Natural killer cell (primary cell): Measurements from ENCODE around the gene CISTR. TPM values are rescaled to one million over a fixed set of nuclear protein-coding genes. Genes with fewer than 3 reads are reported as not detected.

Experiments used
- ATAC-seq, 3 donors: fragments of 150-1000 bp in 2 of 3; fragments of 200-7000 bp in 1 of 3; cut with Tn5 transposase; 1 replicate in 1 of 3; 2 replicates in 2 of 3; pipeline ENCODE4 v1.10.0; 2021; ENCODE audit warnings: mild to moderate bottlenecking in 2 of 3, moderate library complexity in 2 of 3
- DNase-seq, 2 donors: peaks; one replicate each; pipeline versions ENCODE4 v3.0.0 to v3.0.0-alpha.2; 2013 to 2021; ENCODE audit warnings: mixed read lengths in 1 of 2
- H3K27ac ChIP-seq: one replicate; pipeline ENCODE4 v1.5.1; 2013; ENCODE audit warnings: mild to moderate bottlenecking, low read length
- H3K27me3 ChIP-seq: one replicate; pipeline ENCODE4 v1.6.1; 2013; ENCODE audit warnings: low read length; ENCODE audit not compliant: control insufficient read depth, insufficient read depth
- H3K36me3 ChIP-seq: one replicate; pipeline ENCODE4 v1.6.1; 2013; ENCODE audit warnings: low read length; ENCODE audit not compliant: control insufficient read depth, insufficient read depth
- H3K4me1 ChIP-seq: one replicate; pipeline ENCODE4 v1.6.1; 2013; ENCODE audit warnings: low read length; ENCODE audit not compliant: control insufficient read depth, insufficient read depth
- H3K4me3 ChIP-seq: one replicate; pipeline ENCODE4 v1.5.1; 2013; ENCODE audit warnings: low read length
- H3K9me3 ChIP-seq: one replicate; pipeline ENCODE4 v1.6.1; 2013; ENCODE audit warnings: low read length; ENCODE audit not compliant: control insufficient read depth, insufficient read depth
- H3K27ac Mint-ChIP-seq, 2 donors: one replicate each; pipeline ENCODE4 v1.8.0; 2022; ENCODE audit warnings: mild to moderate bottlenecking in 2 of 2, mixed read lengths in 2 of 2, moderate library complexity in 1 of 2
- H3K27me3 Mint-ChIP-seq, 2 donors: one replicate each; pipeline ENCODE4 v1.8.0; 2022; ENCODE audit warnings: low read depth in 2 of 2, mixed read lengths in 2 of 2
- H3K36me3 Mint-ChIP-seq: one replicate; pipeline ENCODE4 v1.8.0; 2022; ENCODE audit warnings: mixed read lengths
- H3K4me1 Mint-ChIP-seq, 2 donors: one replicate each; pipeline ENCODE4 v1.8.0; 2022; ENCODE audit warnings: mixed read lengths in 2 of 2
- H3K4me3 Mint-ChIP-seq: one replicate; pipeline ENCODE4 v1.8.0; 2022; ENCODE audit warnings: mild to moderate bottlenecking, moderate library complexity, mixed read lengths
- H3K9me3 Mint-ChIP-seq, 2 donors: one replicate each; pipeline ENCODE4 v1.8.0; 2022; ENCODE audit warnings: mixed read lengths in 2 of 2
- WGBS: methylation state at CpG from one replicate; pipeline ENCODE4 v1.1.7; 2013; ENCODE audit warnings: missing lambda C conversion rate; ENCODE audit not compliant: insufficient coverage; 5-methylcytosine and 5-hydroxymethylcytosine counted together
- intact Hi-C: fragments of 100-400 bp; cut with micrococcal nuclease; formaldehyde crosslinking; loops from one replicate; pipeline ENCODE4 v1.14.2; 2022
- total RNA-seq, 4 donors: library from RNA; stranded (reverse); fragments of 120-200 nt in 1 of 4; gene quantifications; one replicate each; pipeline versions ENCODE4 v1.2.3 to v1.2.4, GENCODE V29; 2013 to 2022
- TF ChIP-seq, protein P1 (sequence below): fragments of 200-600 bp; IDR thresholded peaks from one replicate; pipeline ENCODE4 v1.8.0; 2022; ENCODE audit warnings: antibody characterized with exemption

CISTR gene
- not detected for total RNA-seq
- total RNA-seq (2013), result not detected

- H3K4me3 ChIP-seq, result peak within 1 kb of the TSS; percentile 54
- peaks cover 0 to 5% of the 10 kb centered on the region in 2 donors for H3K27me3 Mint-ChIP-seq
- ATAC-seq (peak; percentile 51 to 62 (median 56)), DNase-seq (peak; percentile 41 to 58)
- peaks cover 42% of the 10 kb centered on the region for H3K4me1 ChIP-seq
- H3K4me1 Mint-ChIP-seq, result peaks cover 16 to 19% of the 10 kb centered on the region in 2 donors
- H3K27me3 ChIP-seq, result peaks cover 16% of the 10 kb centered on the region
- peak within 1 kb of the TSS; percentile 41 for H3K27ac ChIP-seq
- no peak within 1 kb of the TSS for H3K4me3 Mint-ChIP-seq
- H3K36me3 ChIP-seq, result no peaks in the 10 kb centered on the region
- H3K27ac Mint-ChIP-seq, result no peak within 1 kb of the TSS
- 3% methylated on average over 76 of the region's 76 CpGs for WGBS
- no peaks in the 10 kb centered on the region for H3K9me3 ChIP-seq
- H3K9me3 Mint-ChIP-seq, result no peaks in the 10 kb centered on the region
- no peaks in the 10 kb centered on the region for H3K36me3 Mint-ChIP-seq
- intact Hi-C loops, result no loop called here
- TF ChIP-seq, protein P1, sequence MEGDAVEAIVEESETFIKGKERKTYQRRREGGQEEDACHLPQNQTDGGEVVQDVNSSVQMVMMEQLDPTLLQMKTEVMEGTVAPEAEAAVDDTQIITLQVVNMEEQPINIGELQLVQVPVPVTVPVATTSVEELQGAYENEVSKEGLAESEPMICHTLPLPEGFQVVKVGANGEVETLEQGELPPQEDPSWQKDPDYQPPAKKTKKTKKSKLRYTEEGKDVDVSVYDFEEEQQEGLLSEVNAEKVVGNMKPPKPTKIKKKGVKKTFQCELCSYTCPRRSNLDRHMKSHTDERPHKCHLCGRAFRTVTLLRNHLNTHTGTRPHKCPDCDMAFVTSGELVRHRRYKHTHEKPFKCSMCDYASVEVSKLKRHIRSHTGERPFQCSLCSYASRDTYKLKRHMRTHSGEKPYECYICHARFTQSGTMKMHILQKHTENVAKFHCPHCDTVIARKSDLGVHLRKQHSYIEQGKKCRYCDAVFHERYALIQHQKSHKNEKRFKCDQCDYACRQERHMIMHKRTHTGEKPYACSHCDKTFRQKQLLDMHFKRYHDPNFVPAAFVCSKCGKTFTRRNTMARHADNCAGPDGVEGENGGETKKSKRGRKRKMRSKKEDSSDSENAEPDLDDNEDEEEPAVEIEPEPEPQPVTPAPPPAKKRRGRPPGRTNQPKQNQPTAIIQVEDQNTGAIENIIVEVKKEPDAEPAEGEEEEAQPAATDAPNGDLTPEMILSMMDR, result no peak
These were observed at the start of gene CISTR for GRCh38 chr12:53751336-53752191. Gene CISTR (minus strand): TSS chr12:53751979.

- Mint-ChIP-seq H3K27me3 (peaks cover 39 to 55% of the 10 kb centered on the region in 2 donors), H3K9me3 (no peaks in the 10 kb centered on the region), H3K36me3 (no peaks in the 10 kb centered on the region), H3K27ac (no peak overlapping the region), H3K4me3 (no peak overlapping the region), H3K4me1 (no peaks in the 10 kb centered on the region)
- intact Hi-C loops, result loop anchor here (10.0 kb wide), 1 partner anchor 186 kb away; the partner anchor contains the start of gene HOXC10
- Histone ChIP-seq H3K4me3 (no peak overlapping the region), H3K36me3 (no peaks in the 10 kb centered on the region), H3K9me3 (no peaks in the 10 kb centered on the region), H3K27me3 (peaks cover 5% of the 10 kb centered on the region), H3K27ac (no peak overlapping the region), H3K4me1 (no peaks in the 10 kb centered on the region)
- TF ChIP-seq, protein P1, result no peak
- ATAC-seq (no peak), DNase-seq (no peak)
- 68% methylated on average over 2 of the region's 2 CpGs for WGBS
These were observed 46.8 kb upstream of the CISTR start for GRCh38 chr12:53798575-53798974.

- TF ChIP-seq, protein P1, result no peak
- H3K4me1 Mint-ChIP-seq, result no peaks in the 10 kb centered on the region
- no peak for ATAC-seq
These were observed 44.1 kb upstream of the CISTR start for GRCh38 chr12:53795927-53796326.

More at GRCh38 chr12:53795927-53796326, 44.1 kb upstream of the CISTR start:
- Histone ChIP-seq H3K27me3 (peaks cover 5% of the 10 kb centered on the region), H3K9me3 (no peaks in the 10 kb centered on the region), H3K36me3 (no peaks in the 10 kb centered on the region), H3K4me1 (no peaks in the 10 kb centered on the region), H3K4me3 (no peak overlapping the region), H3K27ac (no peak overlapping the region)
- no peaks in the 10 kb centered on the region for H3K9me3 Mint-ChIP-seq
- no peak overlapping the region for H3K27ac Mint-ChIP-seq
- no peak for DNase-seq
- H3K4me3 Mint-ChIP-seq, result no peak overlapping the region
- WGBS, result 81% methylated on average over 4 of the region's 6 CpGs
- H3K36me3 Mint-ChIP-seq, result no peaks in the 10 kb centered on the region
- intact Hi-C loops, result loop anchor here (10.0 kb wide), 1 partner anchor 189 kb away; the partner anchor contains the start of gene HOXC10
- H3K27me3 Mint-ChIP-seq, result peaks cover 24 to 37% of the 10 kb centered on the region in 2 donors
